Fibroblast of peridontal ligament (primary cell): ENCODE data around the gene GSG1L.

Source experiments
- DNase-seq: peaks from one replicate; pipeline ENCODE4 v3.0.0-alpha.2; 2010; ENCODE audit errors: extremely low read depth

The GSG1L gene

DNA sequence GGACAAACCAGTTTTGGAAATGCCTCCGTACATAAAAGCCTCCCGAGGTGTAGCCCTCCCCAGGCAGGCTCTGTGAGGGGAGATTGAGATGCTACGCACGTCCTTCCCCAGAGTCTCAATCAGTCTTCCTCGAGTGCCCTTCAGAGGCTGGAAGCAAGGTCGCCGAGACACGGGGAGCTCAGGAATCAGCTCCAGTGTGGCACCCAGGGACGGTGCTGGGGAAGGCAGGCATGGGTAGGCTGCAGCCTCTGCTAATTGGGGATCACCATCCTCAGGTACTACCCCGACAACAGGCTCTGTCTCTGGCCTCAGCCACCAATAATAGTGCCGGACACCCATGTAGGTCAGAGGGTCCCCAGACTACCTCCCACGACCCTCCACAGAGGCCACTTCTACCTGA lies 28.1 kb upstream of the GSG1L start:
- no peak for DNase-seq

- DNase-seq = no peak
These were observed 27.3 kb upstream of the GSG1L start for GRCh38 chr16:28090646-28091377.

GRCh38 chr16:28089992-28090365 lies 26.5 kb upstream of the GSG1L start:
- DNase-seq = no peak

- DNase-seq = no peak
These were observed 25.9 kb upstream of the GSG1L start for GRCh38 chr16:28089205-28089991.

DNA sequence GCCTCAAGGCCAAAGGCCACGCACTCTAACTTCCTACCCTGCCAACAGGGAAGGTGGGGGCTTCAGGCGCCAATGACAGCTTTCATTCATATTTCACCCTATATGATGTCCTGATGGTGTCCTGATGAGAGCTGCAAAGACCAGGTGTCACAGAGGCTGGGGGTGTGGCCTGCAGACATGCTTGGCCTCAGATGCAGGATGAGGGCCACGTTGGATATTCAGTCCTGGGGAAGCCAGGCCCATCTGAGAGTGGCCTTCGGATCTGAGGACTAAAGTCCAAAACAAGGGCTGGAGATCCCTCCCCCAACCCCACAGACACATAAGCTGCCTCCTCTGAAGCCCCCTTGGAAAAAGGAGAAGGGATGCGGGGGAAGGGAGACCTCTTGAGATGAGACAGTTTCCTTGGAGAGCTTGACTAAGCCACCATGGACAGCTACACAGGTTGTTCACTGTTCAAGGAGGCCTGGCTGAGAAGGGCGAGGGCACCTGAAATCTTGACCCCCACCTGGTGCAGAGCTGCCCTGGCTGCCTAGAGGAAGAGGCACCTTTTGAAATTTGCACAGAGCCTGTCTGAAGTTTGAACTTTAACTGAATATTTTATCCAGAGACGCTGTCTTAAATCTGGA lies 24.3 kb upstream of the GSG1L start:
- no peak for DNase-seq

GRCh38 chr16:28087140-28087660 lies 23.7 kb upstream of the GSG1L start:
- no peak for DNase-seq

DNA sequence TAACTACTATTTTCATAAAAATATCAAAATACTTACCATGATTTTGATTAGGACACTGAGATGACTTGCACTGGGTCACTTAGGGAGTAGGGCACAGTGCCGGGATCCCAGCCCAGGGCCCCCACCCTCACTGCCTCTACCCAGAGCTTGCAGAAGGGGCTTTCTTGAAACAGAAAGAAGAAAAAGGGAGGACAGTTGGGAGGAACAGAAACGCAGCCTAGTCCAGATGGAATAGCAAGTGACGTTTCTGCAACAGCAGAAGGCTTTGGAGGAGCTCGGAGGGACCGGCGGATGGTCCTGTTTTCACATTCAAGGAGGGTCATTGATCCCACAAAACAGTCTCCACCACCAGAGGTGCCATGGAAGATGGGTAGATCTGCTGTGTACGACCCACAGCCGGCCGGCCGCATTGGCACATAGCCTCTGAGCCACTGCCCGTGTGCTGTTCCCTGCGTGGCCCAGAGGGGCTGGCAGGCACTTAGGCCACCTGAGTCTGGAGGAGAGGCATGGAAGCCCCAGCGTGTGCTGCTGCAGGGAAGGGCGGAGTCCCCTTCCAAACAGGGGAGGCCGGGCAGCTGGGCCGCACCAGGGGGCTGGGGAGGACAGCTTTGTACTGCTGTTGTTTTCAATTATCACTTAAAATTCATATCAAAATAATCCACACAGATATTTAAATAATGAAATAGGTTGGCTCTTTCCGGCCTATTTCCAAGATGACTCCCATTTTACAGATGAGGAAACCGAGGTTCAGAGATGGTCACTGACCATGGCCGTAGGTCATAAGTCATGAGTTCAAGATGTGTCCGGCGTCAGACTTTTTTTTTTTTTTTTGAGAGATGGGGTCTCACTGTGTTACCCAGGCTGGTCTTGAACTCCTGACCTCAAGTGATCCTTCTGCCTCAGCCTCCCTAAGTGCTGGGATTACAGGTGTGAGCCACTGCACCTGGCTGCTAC lies 22.9 kb upstream of the GSG1L start:
- DNase-seq = no peak

- DNase-seq = no peak
These were observed 22.1 kb upstream of the GSG1L start for GRCh38 chr16:28085389-28086171.

- DNase-seq = no peak
These were observed 20.7 kb upstream of the GSG1L start for GRCh38 chr16:28084209-28084608.

- no peak for DNase-seq
These were observed 19.1 kb upstream of the GSG1L start for GRCh38 chr16:28082624-28083023.

- DNase-seq = no peak
These were observed 18.0 kb upstream of the GSG1L start for GRCh38 chr16:28081391-28081968.

- no peak for DNase-seq
These were observed 14.7 kb upstream of the GSG1L start for GRCh38 chr16:28078261-28078660.

DNA sequence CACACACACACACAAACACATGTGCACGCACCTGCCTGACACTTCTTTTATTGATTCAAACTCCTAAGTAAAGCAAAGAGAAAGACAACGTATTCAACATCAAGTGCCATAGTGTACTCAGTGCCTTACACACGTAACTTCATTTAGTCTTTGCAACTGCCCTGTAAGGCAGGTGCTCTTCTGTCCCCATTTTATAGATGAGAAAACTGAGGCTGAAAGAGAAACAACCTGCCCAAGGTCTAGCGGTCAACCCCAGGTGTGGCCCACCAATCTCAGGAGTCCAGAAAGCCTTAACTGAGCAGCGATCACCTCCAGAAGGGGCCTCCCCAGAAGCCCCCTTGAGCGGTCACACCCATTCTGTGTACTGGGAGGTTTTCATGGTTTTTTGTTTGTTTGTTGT lies 10.3 kb upstream of the GSG1L start:
- DNase-seq = no peak

DNA sequence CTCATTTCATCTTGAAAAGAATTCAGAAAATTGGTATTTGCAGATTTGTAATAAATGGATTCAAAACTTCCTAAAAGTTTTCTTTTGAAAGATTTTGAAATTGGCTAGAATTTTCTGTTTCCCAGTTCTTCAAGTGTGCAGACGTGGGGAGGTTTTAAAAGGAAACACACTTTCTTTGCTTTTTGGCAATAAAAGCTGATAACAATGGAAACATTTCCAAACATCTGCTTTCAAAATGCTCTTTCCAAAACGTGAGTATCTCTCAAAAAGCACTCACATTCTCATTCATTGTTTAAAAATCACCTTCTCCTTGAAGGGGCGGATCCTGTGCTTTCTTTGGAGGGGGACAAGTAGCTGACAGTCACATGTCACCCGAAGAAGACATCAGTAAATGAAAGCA lies 8.6 kb upstream of the GSG1L start:
- DNase-seq = no peak

DNA sequence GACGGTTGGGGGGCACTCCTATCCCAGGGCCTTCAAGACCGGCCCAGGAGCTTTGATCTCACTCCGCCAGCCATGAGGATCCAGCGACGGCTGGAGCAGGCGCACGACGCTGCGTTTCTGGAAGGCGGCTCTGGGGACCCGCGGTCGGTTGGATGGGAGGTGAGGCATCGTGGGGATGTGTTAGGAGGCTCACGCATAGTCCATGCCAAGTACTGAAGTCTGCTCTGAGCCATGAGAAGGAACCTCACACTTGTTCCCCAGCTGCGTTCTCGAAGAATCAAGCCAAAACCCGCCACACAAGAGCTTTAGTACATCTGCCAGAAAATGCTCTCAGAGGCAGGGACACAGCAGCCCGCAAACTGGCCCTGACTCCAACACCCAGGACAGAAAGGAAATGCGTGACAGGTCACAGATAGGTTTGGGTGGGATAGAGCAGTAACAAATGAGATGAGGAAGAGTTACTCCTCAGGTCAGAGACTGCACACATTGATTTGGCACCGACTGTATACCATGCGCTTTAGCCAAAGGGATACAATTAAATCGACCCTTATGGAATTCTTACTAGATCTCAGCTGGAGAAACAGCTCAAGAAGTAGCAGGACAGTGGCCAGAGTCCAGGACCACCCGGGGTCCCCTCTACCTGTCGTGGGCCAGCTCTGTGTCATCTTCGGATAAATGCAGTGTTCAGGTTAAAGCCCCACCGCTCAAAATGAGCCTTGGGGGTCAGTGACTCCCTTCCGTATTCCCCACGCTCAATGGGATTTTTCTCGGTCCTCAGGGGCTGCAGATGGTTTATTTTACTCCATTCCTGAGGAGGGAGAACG lies 6.7 kb upstream of the GSG1L start:
- DNase-seq = no peak

- no peak for DNase-seq
These were observed 5.5 kb upstream of the GSG1L start for GRCh38 chr16:28068976-28069375.

DNA sequence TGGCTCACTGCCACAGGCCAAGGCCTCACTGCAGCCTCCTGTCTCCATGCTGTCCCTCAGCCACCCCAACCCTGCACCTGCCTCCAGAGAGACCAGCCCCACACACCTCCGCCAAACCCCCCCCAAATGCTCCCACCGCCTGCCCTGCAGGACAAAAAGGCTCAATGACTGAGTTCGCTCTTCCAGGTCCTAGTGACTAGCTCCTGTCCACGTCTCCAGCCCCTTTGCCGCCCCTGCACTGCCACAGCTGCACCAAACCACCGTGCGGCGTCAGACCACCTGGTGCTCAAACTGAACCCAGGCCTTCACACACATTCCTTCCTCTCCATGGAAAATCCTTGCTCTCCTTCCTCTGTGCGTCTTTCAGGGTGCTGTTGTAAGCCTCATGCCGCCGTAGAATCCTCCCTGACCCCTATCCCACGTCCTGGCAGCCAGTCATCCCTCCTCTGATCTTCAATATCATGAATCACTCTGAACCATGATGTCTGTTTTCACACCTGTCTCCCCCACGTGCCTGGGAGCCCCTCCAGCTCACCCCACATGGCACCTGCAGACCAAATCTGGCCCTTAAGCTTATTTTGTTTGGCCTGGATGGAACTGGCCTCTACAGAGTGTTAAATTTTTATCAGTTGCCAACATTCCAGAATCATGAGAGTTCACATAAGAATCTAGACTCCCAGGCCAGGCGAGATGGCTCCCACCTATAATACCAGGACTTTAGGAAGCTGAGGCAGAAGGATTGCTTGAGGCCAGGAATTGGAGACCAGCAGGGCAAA lies 4.3 kb upstream of the GSG1L start:
- peak; percentile 12 for DNase-seq

DNA sequence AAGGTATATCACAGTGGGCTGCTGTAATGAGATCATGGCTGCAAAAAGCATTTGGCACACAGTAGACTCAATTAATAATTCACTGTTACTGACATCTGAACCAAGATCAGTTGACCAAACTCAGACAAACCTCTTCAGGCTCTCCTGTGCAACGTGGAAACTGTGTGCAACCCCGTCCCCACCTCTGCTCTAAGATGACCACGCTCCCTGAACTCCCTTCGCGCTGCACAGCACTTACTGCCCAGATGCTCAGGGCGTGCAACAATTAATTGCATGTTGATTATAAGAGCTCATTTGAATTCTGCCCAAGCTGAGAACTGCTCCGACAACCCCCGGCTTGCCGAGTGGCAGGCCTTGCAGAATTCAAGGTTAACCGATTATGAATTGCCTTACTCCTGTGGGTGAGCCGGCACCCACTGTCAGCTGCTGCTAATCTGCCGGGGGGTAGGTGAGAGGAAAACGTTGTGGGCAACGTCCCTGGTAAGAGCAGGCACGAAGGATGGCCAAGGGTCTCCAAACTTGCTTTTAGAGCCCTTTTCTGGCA lies 1.3 kb upstream of the GSG1L start:
- DNase-seq = no peak
